ENCODE data around the gene CHST2.
"Not testable (repeated sequence)": the region's sequence is repeated elsewhere in the genome, so short reads cannot be mapped to it uniquely, and the experiment has no call there.

Gene CHST2, protein sequence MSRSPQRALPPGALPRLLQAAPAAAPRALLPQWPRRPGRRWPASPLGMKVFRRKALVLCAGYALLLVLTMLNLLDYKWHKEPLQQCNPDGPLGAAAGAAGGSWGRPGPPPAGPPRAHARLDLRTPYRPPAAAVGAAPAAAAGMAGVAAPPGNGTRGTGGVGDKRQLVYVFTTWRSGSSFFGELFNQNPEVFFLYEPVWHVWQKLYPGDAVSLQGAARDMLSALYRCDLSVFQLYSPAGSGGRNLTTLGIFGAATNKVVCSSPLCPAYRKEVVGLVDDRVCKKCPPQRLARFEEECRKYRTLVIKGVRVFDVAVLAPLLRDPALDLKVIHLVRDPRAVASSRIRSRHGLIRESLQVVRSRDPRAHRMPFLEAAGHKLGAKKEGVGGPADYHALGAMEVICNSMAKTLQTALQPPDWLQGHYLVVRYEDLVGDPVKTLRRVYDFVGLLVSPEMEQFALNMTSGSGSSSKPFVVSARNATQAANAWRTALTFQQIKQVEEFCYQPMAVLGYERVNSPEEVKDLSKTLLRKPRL

DNA sequence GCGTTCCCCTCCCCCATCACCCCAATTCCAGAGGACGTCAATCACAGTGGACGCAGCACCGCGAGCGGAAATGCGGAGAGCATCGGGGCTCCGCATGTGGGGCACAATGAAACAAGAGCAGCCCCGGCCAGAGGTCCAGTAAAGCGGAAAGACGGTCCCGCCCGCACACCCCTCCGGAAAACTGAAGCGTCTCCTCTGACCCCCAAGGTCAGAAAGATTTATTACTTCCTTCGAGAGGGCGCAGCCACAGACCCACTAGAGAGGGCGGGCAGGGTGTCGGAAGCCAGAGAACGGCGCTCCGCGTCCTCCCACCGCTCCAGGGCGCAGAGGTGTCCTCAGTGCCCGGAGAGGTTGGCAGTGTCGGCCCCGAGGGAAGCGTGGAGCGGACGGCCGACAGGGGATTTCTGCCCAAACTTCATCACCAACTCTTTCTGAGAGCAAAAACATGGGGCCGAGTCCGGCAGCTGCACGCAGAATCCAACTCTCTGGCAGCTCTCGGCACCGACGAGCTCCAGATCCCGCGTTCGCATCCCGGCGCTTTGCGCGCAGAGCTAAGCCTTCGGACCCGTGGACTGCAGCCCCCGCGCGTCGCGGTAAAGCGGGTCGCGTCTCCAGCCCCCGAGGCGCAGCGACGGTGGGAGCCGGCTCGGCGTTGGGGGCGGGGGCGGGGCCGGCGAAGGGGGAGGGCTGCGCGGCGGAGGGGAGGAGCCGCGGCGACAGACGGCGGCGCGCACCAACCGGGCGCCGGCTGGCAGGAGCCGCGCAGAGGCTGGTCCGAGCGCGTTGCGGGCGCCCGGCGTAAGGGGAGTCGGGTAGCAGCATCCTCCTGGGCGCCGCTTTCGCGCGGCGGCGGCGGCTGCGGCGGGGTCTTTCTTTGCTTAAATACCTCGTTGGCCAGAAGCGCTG lies at the start of gene CHST2:
TSS of gene CHST2 (plus strand) at position 763 of the 906 bp plus-strand sequence. CDS start 1,046 bp downstream, outside the sequence.
- peak; percentile 47 to 48 for DNase-seq

DNA sequence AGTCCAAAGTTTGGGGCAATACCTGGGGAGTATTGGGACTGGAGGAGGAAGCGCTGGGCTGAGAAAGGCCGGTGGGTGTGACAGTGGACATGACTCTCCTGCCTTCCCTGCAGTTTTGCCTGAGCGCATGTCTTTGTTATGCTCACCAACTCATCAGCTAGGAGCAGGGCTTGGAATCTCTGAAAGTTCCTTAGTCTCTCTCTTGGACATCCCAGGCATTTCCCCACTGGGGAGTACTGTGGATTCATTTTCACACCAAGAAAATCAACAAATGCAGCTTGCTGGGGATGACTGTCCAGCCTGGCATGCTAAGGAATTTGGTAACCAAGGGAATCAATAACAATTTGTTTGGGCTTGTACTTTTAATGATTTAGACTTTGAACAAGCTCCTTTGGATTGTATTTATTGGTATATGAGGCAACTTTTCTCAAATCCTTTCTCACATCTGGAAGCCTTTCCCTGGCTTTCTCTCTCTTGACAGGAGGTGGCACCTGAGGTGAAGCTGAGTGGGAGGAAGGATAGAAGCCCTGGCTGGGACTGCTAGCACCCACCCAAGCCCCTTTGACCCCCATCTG lies 48.5 kb upstream of the CHST2 start:
- no peak for DNase-seq

DNA sequence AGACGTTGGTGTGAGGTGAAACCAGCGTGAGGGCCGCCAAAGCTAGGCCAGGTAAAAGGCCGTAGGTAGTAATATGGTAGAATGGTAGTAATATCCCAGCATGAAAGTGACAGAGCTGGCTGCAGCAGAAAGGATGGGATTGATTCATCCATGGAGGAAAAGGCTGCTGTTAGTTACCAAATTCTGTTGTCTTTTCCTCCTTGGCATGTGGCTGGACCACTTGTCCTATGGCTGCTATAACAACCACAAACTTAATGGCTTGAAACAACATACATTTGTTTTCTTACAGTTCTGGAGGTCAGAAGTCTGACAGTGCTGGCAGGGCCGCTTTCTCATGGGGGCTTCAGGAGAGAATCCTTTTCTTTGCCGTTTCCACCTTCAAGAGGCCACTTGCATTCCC lies 47.8 kb upstream of the CHST2 start:
- no peak for DNase-seq

DNA sequence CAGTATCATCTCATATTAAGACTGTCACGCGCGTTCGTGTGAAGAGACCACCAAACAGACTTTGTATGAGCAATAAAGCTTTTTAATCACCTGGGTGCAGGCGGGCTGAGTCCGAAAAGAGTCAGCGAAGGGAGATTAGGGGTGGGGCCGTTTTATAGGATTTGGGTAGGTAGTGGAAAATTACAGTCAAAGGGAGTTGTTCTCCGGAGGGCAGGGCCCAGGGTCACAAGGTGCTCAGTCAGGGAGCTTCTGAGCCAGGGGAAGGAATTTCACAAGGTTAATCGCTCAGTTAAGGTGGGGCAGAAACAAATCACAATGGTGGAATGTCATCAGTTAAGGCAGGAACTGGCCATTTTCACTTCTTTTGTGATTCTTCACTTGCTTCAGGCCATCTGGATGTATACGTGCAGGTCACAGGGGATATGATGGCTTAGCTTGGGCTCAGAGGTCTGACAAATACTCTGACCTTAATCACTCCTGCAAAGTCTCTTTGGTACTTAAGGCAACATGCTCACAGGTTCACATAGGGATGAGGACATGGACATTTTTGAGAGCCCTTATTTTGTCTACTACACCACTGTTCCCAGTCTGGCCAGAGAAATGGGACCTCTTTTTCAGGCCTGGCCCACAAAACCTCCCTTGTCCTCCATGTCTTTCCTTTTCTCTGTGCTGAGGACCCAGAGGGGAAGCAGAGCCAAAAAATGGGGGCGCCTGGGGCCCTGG lies 47.1 kb upstream of the CHST2 start:
- DNase-seq = not testable (repeated sequence)

DNA sequence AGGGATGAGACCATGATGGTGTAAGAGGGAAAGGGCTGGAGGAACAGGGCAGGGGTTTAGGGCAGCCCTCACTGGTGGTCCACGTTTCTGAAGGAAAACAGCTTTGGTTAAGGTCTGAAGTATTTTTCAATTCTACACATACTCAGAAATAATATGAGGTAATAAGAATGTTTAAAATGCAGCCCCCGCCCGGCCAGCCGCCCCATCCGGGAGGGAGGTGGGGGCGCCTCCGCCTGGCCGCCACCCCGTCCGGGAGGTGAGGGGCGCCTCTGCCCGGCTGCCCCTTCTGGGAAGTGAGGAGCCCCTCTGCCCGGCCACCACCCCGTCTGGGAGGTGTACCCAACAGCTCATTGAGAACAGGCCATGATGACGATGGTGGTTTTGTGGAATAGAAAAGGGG lies 46.0 kb upstream of the CHST2 start:
- not testable (repeated sequence) for DNase-seq

DNA sequence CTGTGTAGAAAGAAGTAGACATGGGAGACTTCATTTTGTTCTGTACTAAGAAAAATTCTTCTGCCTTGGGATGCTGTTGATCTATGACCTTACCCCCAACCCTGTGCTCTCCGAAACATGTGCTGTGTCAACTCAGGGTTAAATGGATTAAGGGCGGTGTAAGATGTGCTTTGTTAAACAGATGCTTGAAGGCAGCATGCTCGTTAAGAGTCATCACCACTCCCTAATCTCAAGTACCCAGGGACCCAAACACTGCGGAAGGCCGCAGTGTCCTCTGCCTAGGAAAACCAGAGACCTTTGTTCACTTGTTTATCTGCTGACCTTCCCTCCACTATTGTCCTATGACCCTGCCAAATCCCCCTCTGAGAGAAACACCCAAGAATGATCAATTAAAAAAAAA lies 45.6 kb upstream of the CHST2 start:
- DNase-seq = not testable (repeated sequence)

DNA sequence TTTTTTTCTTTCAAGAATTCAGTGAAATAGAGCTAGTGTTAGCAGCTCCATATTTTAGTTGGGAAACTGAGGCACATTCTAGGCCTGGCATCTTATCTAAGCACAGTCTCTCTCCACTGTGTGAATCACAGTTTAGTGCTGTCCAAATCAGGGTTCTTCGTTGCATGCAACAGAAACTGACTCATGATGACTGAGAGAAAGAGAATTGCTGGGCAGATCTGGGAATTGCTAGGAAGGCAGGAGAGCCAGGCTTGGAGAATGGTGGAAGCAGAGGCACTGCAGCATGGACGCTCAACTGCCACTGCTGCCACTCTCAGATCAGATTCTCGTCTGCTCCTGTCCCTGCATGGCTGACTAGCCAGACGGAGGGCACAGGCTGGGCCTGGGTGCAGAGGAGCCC lies 40.7 kb upstream of the CHST2 start:
- no peak for DNase-seq

DNA sequence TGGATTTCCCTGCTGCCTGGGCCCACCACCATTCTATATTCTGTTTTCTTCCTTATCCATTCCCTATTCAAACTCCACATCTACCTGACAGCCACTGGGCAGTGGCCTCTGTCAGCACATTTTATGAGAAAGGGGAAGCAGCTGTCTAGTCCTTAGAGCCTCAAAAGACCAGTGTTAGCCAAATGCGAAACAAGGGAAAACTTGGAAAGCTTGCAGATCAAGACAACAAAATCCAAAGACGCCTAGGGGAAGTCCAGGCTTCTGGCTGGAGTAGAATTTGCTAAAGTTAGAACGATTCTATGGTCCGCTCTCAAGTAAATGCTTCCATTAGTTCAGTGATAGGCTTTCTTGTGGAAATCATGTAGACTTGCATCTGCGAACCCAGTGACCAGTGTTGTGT lies 39.4 kb upstream of the CHST2 start:
- no peak for DNase-seq

DNA sequence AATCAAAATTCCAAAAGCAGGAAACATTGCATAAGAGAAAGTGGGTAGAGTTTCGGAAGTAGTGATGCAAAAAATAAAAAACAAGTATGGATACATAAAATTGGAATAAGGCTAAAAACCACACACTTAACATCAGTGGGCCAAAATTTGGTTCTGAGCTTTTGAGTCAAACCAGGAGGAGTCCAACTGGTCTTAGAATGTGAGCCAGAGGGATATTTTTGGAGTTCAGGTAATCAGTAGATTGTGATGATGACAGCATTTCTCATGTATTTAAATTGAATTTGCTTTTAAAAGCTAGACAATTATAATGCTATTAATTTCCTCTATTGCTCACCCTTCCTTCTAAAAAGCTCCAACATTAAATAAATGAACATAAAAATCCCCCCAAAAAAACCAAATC lies 38.2 kb upstream of the CHST2 start:
- DNase-seq = no peak

DNA sequence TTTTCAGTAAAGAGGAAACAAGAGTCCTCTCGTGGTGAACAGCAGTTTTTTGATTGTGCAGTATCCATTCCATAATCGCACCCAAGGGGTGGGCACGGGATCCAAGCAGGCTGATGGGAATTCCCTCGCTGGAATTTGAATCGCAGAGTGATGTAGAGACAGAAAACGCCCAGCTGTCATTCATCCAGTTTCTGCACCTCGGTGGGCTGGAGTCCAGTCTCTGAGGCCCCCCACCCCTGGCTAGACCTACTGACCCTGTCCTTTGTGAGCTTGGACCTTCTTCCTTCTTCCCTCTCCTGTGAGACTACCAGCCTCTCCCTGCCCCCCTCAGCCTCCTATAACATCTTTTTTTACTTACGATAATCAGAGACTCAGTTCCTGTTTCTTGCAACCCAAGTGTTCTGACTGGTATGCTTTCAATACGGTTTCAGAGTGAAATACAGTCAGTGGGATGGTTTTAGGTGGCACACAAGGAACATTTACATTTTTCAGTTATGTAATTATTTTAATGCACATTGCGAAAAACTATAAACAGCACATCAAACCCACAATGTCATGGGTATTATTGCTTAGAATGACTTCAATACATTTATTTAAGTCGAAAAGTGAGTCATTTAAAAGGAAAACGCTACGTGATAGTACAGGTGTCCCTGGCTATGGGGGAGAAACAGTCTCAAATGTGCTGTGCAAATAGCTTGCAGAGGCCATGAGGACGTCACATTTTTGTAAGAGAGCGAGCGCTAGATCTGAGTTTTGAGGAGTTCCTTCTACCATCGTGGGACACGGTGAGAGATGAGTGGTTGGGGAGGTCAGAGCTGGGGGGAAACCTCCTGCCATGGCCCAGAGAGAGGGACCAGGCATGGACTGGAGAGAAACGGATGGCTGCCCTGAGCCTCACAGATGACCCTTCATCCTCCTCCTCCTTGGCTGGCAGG lies 37.5 kb upstream of the CHST2 start:
- no peak for DNase-seq

DNA sequence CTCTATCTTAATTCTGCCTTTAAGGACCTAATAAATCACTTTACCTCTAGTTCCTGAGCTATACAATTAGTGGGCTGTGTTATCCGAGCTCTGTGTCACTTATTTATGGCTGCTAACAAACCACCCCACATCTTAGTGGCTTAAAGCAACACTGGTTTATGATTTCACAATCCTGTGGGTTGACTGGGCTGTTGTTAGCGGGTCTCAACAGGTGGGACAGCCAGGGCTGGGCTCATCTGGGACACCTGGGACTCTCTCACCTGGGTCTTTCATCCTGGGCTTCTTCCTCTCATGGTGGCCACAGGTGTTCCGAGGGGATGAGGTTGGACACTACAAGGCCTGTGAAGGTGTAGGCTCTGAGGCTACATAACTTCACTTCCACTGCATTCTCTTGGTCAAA lies 35.8 kb upstream of the CHST2 start:
- DNase-seq = no peak

DNA sequence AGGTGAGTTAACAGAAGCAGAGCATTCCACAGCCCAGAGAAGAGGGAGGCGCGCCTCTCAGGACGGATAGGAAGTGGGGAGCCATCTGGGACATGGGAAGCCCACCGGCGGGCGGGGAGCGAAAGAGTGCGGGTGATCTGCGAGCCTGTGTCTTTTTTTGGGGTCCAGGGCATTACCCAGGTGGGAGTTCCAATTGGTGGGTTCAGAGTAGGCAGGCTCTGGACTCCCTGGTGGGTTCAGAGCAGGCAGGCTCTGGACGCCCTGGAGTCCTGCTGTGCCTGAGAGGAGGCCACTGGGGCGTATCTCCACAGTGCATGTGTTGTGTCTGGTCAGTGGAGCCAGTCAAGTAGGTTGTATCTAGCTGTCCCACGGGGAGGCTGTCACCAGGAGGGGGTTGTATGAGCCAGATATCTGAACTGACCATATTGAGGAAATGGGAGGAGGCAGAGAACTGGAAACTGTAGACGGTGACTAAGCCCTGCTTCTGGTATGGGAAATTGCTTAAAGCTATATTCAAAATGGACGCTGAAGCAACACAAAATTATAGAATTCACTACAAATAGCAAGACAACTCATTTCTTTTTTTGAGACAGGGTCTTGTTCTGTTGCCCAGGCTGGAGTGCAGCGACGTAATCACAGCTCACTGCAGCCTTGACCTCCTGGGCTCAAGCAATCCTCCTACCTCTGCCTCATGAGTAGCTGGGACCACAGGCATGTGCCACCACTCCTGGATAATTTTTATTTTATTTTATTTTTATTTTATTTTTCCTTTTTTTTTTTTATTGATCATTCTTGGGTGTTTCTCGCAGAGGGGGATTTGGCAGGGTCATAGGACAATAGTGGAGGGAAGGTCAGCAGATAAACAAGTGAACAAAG lies 34.5 kb upstream of the CHST2 start:
- no peak for DNase-seq

DNA sequence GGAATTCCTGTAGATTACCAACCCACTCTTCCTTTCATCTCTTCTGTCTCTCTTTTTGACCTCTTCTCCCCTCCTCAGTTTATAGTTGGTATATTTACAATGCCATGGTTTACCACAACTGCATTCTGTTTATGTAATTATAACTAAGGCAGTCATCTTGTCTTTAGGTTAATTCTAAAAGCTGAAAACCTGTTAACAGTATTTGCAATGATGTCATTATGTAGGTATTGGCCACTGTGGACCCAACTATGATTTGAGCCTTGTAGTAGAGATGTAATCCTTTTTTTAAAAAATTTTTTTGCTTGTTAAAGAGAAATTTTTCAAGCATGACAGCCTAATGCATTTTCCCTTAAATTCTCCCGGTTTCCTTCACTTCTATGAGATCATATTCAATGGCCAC lies 30.7 kb upstream of the CHST2 start:
- no peak for DNase-seq

DNA sequence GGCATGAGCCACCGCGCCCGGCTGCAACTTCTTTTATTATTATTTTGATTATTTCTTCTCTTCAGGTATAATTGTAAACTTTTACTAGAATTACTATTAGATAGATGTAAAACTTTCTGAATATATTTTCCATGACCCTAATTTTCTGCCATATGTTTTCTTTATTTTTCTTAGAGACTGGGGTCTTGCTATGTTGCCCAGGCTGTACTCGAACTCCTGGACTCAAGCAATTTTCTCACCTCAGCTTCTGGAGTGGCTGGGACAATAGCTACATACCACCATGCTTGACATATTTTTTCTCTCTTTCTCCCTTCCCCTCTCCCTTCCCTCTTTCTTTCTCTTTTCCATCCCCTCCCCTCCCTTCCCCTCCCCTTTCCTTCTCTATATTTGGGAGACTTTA lies 29.6 kb upstream of the CHST2 start:
- DNase-seq = no peak

DNA sequence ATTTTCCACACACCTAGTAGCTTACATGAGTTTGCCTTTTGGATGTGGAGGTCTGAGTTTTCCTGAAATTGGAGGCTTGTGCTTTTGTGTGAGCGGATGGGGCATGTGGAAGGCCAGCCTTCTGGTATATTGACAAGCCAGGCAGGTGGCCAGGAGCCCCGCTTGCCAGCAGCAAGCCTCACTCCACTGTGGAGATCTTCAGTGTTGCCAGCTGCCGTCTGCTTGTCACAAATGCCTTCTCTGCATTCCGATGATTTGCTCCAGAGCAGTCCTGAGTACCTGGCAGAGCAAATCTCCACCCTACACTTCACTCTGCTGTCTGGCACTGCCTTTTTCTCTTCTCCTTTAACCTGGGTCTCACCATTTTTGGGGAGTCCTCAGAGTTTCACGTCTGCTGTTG lies 29.1 kb upstream of the CHST2 start:
- no peak for DNase-seq

DNA sequence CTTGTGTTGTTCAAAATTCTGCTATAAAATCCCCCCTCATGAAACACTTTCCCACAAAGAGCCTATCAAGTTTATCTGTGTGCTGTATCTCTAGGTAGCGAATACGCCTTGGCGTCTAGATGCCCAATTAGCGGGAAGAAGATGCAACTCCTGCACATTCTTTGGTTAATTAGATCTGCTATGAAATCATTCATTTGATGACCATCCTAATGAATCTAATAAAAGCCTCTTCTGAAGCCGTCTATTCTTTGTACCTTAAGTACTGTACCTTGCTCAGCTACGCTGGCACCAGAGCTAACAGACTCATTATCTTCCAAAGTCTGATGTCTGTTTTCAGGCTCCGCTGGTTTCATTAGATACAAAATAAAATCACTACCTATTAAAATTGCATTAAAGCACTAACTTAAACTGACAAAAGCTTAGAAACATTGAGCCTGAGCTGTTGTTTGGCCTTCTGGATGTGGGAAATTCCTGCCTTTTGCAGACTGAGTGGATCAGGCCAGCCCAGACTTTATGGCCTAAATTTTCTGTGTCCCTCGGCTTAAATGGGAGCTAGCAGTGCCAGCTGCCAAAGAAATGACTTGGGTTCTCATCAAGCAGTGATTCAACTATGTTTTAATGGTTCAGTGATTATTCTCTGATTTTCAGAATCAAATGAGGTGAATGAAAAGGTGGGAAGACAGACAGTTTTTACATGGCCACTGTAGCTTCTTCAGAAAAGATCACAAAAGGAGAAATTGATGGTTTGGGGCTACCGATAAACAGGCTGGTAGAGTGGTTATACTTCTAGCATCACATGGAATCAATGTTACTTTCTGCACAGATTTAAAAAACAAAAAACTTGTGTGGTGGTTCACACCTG lies 28.4 kb upstream of the CHST2 start:
- DNase-seq = no peak

DNA sequence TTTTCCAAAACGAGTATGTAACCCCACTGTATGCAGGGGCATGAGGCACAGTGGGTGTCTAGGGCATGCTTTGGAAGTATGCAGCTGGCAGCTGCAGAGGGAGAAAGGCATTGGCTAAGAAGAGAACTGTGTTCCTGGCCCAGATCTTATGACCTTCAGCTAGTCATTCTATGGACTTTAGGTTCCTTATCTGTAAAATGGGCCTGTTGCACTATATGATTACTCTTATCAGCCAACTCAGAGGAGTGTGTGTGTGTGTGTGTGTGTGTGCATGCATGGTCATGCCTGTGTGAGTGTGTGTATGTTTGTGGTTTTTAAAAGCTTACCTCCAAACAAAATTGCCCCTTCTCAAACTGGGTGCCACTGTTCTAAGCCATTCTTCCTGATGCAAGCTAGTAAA lies 27.4 kb upstream of the CHST2 start:
- no peak for DNase-seq

DNA sequence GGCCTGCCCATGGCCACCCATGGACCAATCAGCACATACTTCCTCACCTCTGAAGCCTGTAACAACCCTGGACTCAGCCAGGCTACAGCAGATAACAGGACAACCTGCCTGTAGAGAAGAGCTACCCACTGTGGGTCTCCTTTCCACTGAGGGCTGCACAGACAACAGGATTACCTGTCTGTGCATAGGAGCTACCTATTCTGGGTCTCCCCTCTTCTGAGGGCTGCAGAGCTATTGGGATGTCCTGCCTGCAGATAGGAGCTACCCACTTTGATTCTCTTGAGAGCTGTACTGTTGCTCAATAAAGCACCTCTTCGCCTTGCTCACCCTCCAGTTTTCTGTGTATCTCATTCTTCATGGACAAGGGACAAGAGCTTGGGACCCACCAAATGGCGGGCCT lies 23.8 kb upstream of the CHST2 start:
- no peak for DNase-seq

DNA sequence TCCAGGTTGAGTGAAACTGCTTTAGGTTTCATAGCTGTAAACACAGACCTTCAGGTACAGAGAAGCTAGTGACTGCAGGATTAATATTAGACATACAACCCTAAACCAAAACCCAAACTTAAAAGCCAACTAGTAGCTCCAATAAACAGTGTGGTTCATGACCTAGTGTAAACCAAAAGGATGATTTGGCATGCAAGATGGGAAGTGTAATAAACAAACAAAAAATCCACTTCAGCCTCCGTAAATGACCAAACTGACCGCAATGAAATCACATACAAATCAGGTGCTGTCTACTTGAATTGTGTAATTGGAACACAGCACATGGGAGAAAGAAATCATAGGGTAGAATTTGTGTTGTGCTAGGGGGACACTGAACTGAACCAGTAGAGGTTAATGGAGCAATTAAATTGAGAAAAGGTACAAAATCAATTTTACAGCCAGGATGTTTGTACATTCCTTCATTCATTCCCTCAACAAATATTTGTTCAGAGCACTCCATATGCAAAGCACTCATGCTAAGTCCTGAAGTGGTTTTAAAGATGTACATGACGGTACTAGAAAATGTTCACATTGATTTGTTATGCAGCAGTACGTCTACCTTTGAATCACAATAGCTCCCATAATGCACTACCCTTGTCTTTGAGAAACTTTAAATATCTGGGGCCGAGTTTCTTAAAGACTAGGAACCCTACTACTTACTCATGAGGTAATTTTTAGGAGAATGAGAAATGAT lies 21.4 kb upstream of the CHST2 start:
- DNase-seq = no peak
